Gastroesophageal sphincter (tissue), 4 donors: ENCODE measurements around the gene PTGES2. TPM values are rescaled to one million over a fixed set of nuclear protein-coding genes. Genes with fewer than 3 reads are reported as not detected.

Experiments
- ATAC-seq: fragments of 150-250 bp; one replicate; pipeline ENCODE4 v1.9.1; 2016; ENCODE audit warnings: mild to moderate bottlenecking, moderate library complexity
- H3K27ac ChIP-seq, 4 donors: fragments of 200-600 bp; sonication (generic) in 3 of 4; 1 replicate in 3 of 4; 2 replicates in 1 of 4; pipeline ENCODE4 v1.5.1; 2016 to 2019
- H3K27me3 ChIP-seq: fragments of 200-600 bp; sonication (generic); one replicate; pipeline ENCODE4 v1.5.1; 2019
- H3K36me3 ChIP-seq, 2 donors: fragments of 200-600 bp; sonication (generic); one replicate each; pipeline ENCODE4 v1.5.1; 2019; ENCODE audit warnings: control low read depth in 1 of 2
- H3K4me1 ChIP-seq, 3 donors: fragments of 200-600 bp; sonication (generic); 1 replicate in 2 of 3; 2 replicates in 1 of 3; pipeline ENCODE4 v1.5.1; 2016 to 2019; ENCODE audit warnings: control low read depth in 2 of 3
- H3K4me3 ChIP-seq, 2 donors: fragments of 200-600 bp; sonication (generic); one replicate each; pipeline ENCODE4 v1.5.1; 2019; ENCODE audit warnings: mild to moderate bottlenecking in 1 of 2, moderate library complexity in 1 of 2
- H3K9me3 ChIP-seq, 3 donors: fragments of 200-600 bp; sonication (generic); one replicate each; pipeline ENCODE4 v1.5.1; 2017 to 2019; ENCODE audit warnings: control low read depth in 2 of 3
- EP300 ChIP-seq: sonication (generic); formaldehyde crosslinking; IDR thresholded peaks from one replicate; pipeline ENCODE4 v1.6.1; 2017; ENCODE audit warnings: antibody characterized with exemption, mild to moderate bottlenecking
- POLR2A ChIP-seq, 2 donors: fragments of 450-650 bp; IDR thresholded peaks; one replicate each; pipeline ENCODE4 v1.6.1; 2017; ENCODE audit warnings: antibody characterized with exemption in 2 of 2, mild to moderate bottlenecking in 2 of 2, moderate library complexity in 1 of 2
- POLR2AphosphoS5 ChIP-seq: sonication (generic); formaldehyde crosslinking; IDR thresholded peaks from one replicate; pipeline ENCODE4 v1.6.1; 2017; ENCODE audit warnings: antibody characterized with exemption
- WGBS, 2 donors: methylation state at CpG; one replicate each; pipeline ENCODE4 v1.1.5; 2018; ENCODE audit warnings: low coverage in 1 of 2; 5-methylcytosine and 5-hydroxymethylcytosine counted together
- total RNA-seq, 4 donors: library from RNA; depleted of rRNA; stranded (reverse); fragments of >200 nt; gene quantifications; one replicate each; pipeline ENCODE4 v1.1.0, GENCODE V29; 2016
- TF ChIP-seq, protein P1 (sequence below), 4 experiments: fragments of 200-600 bp in 2 of 4; fragments of 450-650 bp in 2 of 4; sonication (generic) in 1 of 4; IDR thresholded peaks; one replicate each; pipeline ENCODE4 v1.5.1; 2017 to 2019; ENCODE audit warnings: antibody characterized with exemption in 4 of 4, mild to moderate bottlenecking in 2 of 4, moderate library complexity in 2 of 4

Gene PTGES2
- total RNA-seq, 4 donors from 2014 or later, result 46.1 to 85.8 (median 57.5) TPM

DNA sequence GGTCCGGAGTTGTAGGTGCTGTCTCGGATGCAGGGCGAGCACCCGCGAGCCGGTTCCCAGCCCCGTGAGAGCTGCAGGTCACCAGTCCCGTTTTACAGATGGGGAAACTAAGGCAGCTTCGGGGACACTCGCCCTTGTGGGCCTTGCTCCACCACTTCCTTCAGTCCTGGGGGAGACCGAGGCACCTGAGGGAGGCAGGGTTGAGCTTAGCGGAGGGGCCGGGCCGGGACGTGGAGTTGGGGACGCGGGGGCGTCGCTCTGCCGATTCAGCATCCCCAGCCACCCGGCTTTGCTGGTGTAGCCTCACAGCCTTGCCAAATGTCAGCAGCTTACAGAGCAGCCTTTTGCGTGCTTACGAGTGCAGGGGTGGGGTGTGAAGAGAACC lies 33.1 kb upstream of the PTGES2 start:
- no peak for ATAC-seq

DNA sequence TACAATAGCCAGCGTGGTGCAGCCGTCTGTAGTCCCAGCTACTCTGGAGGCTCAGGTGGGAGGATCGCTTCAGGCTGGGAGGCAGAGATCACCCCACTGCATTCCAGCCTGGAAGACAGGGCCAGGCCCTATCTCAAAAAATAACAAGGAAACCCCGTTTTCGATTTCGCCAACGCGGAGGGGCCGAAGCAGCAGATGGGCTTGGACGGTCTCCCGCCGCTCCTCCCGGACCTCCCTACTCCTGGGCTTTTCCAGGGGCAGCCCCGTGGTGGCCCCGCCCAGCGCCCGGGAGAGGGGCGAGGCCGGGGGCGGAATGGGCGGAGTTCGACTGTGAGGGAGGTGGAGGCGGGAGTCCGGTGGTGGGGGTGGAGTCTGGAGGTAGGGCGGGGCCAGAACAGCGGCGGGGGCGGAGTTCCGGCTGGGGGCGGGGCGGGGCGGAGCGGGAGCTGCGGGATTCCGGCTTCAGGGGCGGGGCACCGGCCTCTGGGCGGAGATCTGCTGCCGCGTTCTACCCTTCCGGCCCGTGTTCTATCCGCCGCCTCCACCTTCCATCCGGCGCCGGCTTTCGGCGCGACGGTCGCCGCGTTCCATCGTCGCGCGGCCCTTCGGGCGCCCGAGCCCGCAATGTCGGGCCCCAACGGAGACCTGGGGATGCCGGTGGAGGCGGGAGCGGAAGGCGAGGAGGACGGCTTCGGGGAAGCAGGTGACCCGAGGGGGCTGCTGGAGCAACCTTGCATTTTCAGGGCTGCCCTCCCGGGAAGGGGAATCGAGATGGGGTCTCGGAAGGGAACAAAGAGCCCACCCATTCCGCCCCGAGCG lies 32.5 kb upstream of the PTGES2 start, which contains the start of gene BBLN:
Gene BBLN, plus strand, starts transcription at position 482 of the 819 bp plus-strand sequence. Its CDS starts 143 bp downstream, at position 625.
- 0% methylated on average over 2 to 3 of the region's 77 CpGs for WGBS, 2 donors
- Histone ChIP-seq H3K4me3 (peak within 1 kb of the TSS; percentile 51 to 79), H3K27ac (peak within 1 kb of the TSS; percentile 10 to 79 (median 76)), H3K27me3 (no peaks in the 10 kb centered on the region), H3K9me3 (no peaks in the 10 kb centered on the region), H3K4me1 (peaks cover 0 to 30% (median 7%) of the 10 kb centered on the region in 3 donors), H3K36me3 (peaks cover 0 to 25% of the 10 kb centered on the region in 2 donors)
- TF ChIP-seq EP300, result no peak
- peak; percentile 26 for TF ChIP-seq POLR2AphosphoS5
- TF ChIP-seq, protein P1, sequence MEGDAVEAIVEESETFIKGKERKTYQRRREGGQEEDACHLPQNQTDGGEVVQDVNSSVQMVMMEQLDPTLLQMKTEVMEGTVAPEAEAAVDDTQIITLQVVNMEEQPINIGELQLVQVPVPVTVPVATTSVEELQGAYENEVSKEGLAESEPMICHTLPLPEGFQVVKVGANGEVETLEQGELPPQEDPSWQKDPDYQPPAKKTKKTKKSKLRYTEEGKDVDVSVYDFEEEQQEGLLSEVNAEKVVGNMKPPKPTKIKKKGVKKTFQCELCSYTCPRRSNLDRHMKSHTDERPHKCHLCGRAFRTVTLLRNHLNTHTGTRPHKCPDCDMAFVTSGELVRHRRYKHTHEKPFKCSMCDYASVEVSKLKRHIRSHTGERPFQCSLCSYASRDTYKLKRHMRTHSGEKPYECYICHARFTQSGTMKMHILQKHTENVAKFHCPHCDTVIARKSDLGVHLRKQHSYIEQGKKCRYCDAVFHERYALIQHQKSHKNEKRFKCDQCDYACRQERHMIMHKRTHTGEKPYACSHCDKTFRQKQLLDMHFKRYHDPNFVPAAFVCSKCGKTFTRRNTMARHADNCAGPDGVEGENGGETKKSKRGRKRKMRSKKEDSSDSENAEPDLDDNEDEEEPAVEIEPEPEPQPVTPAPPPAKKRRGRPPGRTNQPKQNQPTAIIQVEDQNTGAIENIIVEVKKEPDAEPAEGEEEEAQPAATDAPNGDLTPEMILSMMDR (IDR thresholded peaks at IDR 0.05), result no peak
- peak; percentile 43 to 56 for TF ChIP-seq POLR2A (IDR thresholded peaks at IDR 0.05)
- peak; percentile 96 for ATAC-seq

More for the DNA sequence above, 33.1 kb upstream of the PTGES2 start:
- H3K27ac ChIP-seq, result peak overlapping the region; percentile 10 to 79 (median 76)
- no peaks in the 10 kb centered on the region for H3K27me3 ChIP-seq
- peaks cover 0 to 30% (median 7%) of the 10 kb centered on the region in 3 donors for H3K4me1 ChIP-seq
- TF ChIP-seq EP300 (no peak), POLR2AphosphoS5 (no peak), POLR2A (IDR thresholded peaks at IDR 0.05) (no peak)
- TF ChIP-seq, protein P1 (IDR thresholded peaks at IDR 0.05), result no peak
- H3K9me3 ChIP-seq, result no peaks in the 10 kb centered on the region
- WGBS, 2 donors, result 0% methylated on average over 1 of the region's 23 CpGs; no CpG with 5 or more reads in 1 of the 2 donors
- H3K36me3 ChIP-seq, result peaks cover 0 to 31% of the 10 kb centered on the region in 2 donors
- H3K4me3 ChIP-seq, result peak overlapping the region; percentile 51 to 79

DNA sequence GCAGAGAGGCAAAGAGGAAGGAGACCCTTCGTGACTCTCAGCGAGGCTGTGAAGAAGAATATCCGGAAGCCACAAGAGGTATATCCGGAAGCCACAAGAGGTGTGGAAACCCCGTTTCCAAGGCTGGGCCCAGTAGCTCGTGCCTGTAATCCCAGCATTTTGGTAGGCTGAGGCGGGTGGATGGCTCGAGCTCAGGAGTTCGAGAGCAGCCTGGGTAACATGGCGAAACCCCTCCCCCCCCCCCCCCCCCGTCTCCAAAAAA lies 31.9 kb upstream of the PTGES2 start:
- ATAC-seq, result no peak
- Histone ChIP-seq H3K4me1 (peaks cover 0 to 30% (median 7%) of the 10 kb centered on the region in 3 donors), H3K4me3 (peak overlapping the region; percentile 51 to 79), H3K27me3 (no peaks in the 10 kb centered on the region), H3K9me3 (no peaks in the 10 kb centered on the region), H3K36me3 (peaks cover 0 to 20% of the 10 kb centered on the region in 2 donors), H3K27ac (peak overlapping the region in 3 of 4 donors; percentile 76 to 79 (median 77))
- no peak for TF ChIP-seq EP300
- TF ChIP-seq POLR2AphosphoS5, result no peak
- TF ChIP-seq, protein P1 (IDR thresholded peaks at IDR 0.05), result no peak
- no peak for TF ChIP-seq POLR2A (IDR thresholded peaks at IDR 0.05)
- WGBS, 2 donors, result 25 to 57% methylated on average over 1 to 3 of the region's 11 CpGs

DNA sequence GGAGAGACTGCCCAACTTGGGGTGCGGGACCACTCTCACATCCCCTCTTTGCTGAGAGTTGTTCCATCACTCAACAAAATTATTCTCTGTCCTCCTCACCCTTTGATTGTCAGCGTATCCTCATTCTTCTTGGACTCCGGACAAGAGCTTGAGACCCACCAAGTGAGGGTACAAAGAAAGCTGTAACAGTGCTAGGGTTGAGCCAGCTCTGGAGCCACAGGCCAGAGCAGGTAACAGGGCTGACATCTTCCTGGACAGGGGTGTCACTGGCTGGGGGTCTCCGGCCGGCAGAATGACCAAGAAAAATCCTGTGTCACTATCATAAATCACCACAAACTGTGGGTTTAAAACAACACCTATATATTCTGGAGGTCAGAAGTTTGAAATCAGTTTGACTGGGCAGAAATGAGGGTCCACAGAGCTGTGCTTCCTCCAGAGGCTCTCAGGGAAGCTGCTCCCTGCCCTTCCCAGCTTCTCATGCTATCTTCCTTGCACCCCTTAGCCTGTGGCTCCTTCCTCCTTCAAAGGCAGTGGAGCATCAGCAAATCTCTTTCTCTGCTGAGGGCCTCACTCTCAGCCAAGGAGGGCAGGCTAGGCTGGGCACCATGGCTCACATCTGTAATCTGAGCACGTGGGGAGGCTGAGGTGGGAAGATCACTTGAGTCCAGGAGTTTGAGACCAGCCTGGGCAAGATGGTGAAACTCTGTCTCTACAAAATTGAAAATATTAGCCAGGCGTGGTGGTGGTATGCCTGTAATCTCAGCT lies 28.4 kb upstream of the PTGES2 start:
- 85% methylated on average over 2 of the region's 7 CpGs; no CpG with 5 or more reads in 1 of the 2 donors for WGBS, 2 donors
- no peak for TF ChIP-seq EP300
- no peak for TF ChIP-seq POLR2A (IDR thresholded peaks at IDR 0.05)
- TF ChIP-seq, protein P1 (IDR thresholded peaks at IDR 0.05), result no peak
- TF ChIP-seq POLR2AphosphoS5, result no peak
- H3K9me3 ChIP-seq, result no peaks in the 10 kb centered on the region
- no peak overlapping the region for H3K4me3 ChIP-seq
- H3K36me3 ChIP-seq, result no peaks in the 10 kb centered on the region
- no peak overlapping the region for H3K27ac ChIP-seq
- ATAC-seq, result no peak
- H3K27me3 ChIP-seq, result no peaks in the 10 kb centered on the region
- peaks cover 0 to 14% (median 4%) of the 10 kb centered on the region in 3 donors for H3K4me1 ChIP-seq
